Activated CD4-positive, alpha-beta T cell treated with anti-CD3 and anti-CD28 coated beads for 1 hour (primary cell): ENCODE data around the gene GPSM3.
"Not testable (repeated sequence)": the region's sequence is repeated elsewhere in the genome, so short reads cannot be mapped to it uniquely, and the experiment has no call there.

Experiments
- DNase-seq: peaks from one replicate; pipeline ENCODE4 v3.0.0-alpha.2; 2020

GPSM3 gene

DNA sequence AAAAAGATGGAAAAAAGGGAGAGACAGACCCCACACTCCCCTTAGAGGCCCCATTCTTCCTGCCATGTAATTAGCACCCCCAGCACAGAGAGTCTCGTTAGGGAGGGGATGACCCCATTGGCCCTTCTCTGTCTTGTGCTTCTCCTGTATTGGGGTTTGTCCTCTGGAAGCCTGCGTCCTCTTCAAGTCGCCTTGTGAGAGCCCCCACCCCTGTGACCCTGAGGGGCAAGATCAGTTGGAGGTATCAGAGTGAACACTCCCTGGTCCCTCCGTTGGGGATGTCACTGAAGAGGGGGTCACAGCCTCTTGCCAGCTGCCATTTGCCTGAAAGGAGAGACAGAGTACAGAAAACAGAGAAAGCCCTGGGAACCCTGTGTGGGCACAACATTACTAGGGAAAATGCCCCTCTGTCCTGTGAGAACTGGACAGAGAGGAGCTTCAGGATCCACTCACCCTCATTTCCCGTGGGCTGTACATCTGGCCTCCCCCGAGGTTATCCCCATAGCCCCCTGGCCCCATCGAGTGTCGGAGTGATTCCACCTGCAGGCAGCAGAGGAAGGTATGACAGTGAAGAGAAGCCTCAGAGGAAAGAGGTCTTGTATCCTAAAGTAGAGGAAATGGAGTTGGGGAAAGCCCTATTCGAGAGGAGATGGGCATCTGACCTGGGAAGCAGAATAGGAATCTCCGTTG is 6.1 kb downstream of the GPSM3 start:
- not testable (repeated sequence) for DNase-seq

DNA sequence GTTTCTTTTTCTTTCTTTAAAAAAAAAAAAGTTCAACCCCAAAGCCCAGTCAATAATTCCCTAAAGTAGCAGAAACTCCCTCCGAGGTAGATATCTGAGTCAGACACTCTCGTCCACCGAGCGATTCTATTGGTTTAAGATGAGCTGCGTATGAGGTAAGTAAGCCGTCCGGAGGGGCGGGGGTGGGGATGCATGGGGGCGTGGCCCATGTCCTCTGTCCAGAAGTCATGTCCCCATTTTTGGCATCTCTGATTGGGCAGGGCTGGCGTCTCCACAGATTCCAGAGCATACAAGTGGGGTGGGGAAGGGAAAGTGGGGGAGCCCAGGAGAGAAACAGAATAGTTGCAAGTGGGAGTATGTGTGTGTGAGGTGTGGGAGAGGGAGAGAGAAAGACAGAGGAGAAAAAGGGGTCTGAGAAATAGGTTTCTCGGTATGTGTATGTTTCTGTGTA is 6.7 kb downstream of the GPSM3 start:
- not testable (repeated sequence) for DNase-seq

DNA sequence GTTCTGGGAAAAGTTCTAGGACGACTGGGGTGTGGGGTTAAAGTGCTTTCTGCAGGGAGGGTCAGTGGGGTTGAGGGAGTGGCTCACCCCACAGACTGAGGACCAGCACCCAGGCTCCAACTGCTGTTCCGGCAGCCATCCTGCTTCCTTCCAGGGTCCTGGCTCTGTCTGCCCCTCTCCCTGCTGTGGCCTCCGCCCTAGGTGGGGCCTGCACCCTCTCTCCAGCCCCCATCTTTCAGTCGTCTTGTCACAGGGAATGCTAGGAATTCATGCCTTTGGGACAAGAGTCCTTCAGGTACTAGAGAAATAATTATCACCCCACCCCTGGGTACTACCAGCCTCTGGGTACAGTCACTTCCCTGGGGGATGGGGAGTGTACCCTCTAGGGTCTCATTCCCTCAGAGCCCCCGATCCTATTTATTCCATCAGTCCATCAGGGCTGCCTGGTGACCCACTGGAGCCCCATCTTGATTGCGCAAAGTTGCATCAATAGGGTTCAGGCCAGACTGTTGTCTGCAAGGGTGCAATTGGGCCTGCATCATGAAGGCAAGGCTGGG is 8.3 kb downstream of the GPSM3 start, which contains the start of gene AGER:
AGER (minus strand) TSS at position 170 of the 557 bp plus-strand sequence; CDS start at position 139, 31 bp downstream.
- DNase-seq = no peak

DNA sequence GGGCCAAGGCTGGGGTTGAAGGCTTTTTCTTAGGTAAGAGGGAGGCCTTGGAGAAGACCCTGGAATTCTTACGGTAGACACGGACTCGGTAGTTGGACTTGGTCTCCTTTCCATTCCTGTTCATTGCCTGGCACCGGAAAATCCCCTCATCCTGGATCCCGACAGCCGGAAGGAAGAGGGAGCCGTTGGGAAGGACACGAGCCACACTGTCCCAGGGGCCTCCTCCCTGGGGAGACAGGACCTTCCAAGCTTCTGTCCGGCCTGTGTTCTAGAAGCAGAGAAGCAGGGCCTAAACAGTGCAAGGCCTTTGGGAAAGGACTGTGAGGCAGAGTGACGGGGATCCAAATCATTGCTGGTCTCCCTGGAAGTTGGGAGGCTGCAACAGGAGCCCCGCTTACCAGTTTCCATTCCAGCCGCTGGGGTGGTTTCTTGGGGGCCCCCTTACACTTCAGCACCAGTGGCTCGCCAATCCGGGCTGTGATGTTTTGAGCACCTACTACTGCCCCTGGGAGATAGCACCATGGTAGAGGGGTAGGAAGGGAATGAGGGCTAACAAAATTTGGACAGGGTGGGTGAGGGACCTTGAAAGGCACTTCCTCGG is 8.9 kb downstream of the GPSM3 start:
- DNase-seq = no peak

DNA sequence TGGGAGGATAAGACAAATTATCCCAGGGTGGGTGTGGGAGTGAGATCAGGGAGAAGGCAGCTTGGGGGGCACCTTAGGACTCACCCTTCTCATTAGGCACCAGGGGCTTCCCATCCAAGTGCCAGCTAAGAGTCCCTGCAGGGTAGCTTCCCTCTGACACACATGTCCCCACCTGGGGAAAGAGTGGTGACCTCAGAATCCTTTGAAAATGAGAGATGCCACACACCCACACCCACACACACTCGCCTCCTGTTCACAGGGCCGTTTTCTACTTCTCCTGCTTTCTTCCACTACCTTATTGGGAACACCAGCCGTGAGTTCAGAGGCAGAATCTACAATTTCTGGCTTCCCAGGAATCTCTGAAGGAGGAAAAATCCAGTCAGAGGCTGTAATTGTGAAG is 9.4 kb downstream of the GPSM3 start:
- no peak for DNase-seq

DNA sequence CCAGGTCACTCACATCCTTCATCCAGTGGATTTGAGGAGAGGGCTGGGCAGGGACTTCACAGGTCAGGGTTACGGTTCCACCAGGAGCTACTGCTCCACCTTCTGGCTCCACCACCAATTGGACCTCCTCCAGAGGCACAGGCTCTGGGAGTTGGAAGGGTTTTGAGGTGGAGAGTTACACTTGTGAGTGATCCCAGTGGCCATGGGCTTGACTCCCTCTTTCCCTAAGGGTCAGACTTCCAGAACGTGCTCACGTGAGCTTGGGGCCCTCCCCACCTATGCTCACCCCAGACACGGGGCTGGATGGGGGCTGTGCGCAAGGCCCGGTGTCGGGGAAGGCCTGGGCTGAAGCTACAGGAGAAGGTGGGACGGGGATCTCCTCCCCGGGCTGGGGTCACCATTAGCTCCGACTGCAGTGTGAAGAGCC is 9.9 kb downstream of the GPSM3 start:
- DNase-seq = no peak

DNA sequence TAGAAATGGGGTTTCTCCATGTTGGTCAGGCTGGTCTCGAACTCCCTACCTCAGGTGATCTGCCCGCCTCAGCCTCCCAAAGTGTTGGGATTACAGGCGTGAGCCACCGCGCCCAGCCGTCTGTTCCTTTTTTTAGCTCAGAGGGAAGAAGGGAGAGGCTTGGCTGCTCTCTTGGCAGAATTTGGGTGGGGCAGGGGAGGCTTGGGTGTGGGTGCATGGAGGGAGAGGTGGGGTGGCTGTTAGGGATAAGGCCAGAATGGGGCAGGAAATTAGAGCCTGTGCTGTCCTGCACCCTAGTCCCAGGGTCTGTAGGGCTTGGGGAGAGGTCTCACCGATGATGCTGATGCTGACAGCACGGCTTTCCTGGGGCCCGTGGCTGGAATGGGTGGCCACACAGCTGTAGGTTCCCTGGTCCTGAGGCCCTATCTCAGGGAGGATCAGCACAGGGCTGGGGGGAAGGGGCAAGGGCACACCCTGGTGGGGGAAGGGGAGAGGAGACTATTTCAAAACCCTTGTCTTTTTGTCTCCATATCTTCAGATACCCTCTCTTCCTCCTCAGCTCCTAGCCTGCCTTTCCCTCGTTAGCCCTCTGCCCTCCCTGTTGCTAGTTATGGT is 10.4 kb downstream of the GPSM3 start:
- DNase-seq = no peak

DNA sequence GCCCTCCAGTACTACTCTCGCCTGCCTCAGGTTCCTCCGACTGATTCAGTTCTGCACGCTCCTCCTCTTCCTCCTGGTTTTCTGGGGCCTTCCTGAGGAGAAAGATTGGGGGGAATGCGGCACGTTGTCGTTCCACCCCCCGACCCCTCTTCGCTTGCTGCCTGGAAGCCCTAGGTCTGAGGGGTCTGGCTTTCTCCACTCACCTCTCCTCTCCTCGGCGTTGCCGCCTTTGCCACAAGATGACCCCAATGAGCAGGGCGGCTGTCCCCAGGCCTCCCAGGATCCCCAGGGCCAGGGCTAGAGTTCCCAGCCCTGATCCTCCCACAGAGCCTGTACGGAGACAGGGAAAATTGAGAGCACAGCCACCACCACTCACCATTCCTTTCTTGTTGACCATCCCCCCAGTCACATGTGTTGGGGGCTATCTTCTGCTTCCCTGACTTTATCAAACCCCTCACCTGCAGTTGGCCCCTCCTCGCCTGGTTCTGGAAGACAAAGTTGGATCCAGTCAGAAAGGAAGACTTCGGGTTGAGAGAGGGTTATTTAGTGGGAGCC is 11.2 kb downstream of the GPSM3 start:
- DNase-seq = no peak

DNA sequence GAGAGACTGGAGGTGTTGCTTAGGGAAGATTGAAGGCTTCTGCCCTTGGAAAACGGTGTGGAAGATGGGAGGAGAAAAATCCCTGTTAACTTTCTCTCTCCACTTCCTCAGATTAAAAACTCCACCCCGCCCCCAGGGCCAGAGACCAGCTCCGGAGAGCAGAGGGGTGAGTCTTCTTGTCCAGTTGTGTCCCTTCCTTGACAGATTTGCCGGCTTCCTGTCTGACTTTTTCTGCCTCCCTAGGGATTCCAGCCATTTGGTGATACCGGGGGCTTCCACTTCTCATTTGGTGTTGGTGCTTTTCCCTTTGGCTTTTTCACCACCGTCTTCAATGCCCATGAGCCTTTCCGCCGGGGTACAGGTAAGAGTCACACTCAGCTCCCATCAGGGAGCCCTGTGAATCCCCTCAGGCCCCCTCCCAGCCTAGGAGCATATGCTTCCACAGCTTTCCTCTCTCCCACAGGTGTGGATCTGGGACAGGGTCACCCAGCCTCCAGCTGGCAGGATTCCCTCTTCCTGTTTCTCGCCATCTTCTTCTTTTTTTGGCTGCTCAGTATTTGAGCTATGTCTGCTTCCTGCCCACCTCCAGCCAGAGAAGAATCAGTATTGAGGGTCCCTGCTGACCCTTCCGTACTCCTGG is 12.6 kb downstream of the GPSM3 start:
- DNase-seq = no peak

DNA sequence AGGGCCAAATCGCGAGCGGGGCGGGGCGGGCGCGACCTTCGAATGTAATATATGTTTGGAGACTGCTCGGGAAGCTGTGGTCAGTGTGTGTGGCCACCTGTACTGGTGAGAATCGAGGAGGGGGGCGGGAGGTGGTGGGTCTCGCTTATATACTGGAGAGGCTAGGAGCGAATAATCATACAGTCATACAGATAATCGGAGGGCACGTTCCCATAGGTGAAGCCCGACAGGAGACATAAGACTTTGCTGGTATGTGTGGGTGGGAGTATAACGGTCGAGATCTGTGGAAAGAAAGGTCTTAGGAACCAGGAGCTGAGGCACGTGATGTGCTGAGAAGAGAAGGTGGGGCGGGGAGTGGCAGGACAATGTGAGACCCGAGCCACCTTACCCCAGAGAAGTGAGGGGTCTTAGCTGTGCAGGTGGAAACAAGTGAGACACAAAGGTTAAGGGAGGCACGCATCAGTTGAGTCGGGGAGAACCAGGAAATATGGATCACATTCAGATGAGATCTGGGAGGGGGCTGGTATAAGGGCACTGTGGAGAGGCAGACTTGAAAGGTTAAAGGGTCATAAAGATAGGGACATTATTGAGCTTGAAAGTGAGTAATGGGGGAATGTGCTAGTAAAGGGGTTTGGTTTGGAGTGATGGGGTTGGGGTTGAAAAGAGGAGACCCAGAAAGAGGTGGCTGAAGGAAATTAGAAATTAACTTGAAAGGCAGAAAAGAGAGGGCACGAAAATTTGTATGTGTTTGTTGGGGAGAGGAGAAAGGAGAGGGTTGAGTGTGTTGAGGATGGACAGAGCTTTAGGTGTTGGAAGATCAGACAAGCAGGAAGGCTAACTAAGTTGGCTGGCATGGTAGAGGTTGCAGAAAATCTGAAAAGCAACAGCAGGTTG is 13.6 kb downstream of the GPSM3 start:
- no peak for DNase-seq

DNA sequence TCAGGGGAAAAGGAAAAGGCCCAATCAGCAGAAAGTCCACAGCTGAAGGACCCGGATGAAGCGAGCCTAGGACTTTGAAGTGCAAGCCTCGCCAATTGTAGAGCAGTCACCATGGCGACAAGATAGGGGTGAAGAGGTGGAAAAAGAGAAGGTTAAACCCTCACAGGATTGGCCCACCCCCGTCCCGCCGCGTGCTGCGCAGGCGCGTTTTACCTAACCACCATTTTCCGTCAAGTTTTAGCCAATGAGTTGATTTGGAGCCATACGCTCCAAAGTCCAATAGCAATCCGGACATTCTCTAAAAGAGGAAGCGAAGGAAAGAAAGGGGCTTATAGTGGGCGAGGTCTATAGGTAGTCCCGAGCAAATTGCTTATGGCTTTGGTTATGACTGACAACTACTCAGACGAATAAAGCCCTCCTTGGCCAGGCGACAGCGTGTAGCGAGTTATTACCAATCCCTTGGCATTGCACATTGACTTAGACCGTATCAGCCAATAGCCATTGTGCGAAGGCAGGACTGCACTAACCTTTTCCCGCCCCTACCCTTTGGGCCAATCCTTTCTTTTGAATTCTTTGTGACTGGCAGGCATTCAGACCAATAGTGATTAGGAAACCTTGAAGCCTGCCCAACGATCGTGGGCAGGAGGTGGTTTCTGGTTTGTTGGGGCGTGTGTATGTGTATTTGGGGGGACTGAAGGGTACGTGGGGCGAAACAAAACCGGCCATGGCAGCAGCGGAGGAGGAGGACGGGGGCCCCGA is 14.5 kb downstream of the GPSM3 start, which contains the start of gene RNF5:
RNF5 (plus strand) TSS at position 618 of the 759 bp plus-strand sequence; CDS start at position 725, 107 bp downstream.
- peak; percentile 87 for DNase-seq

DNA sequence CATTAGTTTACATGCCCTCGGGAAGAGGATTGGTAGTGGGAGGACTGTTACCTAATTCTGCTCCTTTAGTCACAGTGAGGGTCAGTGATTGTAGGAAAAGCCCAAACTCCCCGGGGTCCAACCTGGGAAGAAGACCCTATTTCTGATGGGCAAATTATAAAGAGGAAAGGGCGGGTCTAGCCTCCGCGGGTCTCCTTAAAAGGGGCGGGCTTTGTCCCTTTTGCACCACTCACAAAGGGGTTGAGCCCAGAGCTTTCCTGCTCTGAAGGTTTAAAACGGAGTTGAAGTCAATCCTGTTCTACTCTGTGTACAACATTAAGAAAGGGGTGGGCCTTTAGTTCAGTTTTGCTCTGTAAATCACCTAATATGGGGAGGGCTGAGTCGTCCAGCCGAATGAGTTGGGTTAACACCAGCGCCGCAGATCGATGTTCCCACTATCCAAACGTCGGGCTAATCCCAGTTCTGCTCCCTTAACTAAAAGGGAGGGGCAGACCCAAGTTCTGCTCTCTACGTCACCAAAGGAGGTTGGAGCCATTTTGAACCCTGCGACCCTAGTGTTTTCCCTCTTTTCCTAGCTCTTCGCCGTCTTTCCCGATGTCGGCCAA is 15.2 kb downstream of the GPSM3 start:
- DNase-seq = no peak

DNA sequence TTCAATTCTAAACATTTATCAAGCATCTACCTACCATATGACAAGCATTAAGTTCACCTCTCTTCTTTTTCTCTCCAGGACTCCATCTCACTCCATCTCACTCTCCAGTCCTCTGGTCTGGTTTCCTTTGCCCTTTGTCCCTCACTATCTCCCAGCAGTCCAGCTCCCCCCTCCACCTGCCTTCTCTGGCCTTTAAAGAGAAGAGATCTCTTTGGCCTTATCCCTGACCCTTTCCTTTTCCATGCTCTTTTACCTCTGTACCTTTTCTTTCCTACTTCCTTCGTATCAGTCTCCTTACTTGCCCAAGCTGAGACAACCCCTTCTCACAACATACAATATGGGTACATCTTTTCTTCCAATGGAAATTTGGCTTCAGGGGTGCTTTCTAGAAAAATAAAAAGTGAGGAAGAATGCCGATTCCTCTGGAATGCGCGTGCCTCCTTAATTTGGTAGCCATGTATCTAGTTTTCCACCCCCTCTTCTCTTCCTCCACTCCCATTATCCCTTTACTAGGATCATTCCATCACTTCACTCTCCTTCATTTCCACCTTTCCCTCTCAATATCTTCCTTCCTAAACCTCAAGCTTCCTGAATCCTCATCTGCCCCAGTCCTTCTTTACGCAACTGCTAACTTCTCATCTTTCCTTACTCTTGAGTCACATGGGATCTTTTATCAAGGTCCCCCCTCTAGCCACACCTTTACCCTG is 15.8 kb downstream of the GPSM3 start:
- no peak for DNase-seq

DNA sequence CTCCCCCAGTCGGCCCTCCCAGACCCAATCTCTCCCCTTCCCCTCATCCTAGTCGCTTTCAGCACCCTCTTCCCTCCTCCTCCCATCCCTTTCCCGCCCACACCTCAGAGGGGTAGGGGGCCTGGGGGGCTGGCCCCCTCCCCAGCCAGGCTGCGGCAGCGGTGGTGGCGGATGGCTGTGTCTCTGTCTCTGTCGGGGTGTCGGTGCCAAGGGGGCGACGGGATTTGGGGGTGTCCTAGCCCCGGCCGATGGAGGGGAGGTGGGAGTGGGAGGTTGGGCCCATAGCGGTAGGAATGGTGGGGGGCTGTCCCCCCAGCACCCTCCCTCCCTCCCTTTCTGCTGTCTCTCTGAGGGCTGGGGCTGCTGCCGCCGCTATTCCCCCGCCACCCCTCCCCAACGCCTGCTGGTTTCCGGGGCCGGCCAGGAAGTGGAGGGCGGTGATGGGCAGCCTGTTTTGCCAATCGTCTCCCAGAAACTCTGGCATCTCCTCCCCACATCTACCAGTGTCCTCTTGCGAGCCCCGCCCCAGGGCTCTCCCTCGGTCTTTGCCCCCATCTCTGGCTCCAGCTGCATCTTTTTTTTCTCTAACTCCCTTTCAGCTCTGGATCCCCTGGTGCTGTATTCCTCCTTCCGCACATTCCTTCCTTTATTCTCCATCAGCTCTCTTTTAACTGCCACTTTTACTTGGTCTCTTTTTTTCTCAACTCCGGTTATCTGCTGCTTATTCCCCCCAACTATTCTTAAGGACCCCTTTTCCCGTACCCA is 16.6 kb downstream of the GPSM3 start, which contains the start of gene AGPAT1:
AGPAT1 (minus strand) TSS at position 374 of the 765 bp plus-strand sequence. CDS start 4,588 bp downstream, outside the sequence.
- DNase-seq = peak; percentile 92

DNA sequence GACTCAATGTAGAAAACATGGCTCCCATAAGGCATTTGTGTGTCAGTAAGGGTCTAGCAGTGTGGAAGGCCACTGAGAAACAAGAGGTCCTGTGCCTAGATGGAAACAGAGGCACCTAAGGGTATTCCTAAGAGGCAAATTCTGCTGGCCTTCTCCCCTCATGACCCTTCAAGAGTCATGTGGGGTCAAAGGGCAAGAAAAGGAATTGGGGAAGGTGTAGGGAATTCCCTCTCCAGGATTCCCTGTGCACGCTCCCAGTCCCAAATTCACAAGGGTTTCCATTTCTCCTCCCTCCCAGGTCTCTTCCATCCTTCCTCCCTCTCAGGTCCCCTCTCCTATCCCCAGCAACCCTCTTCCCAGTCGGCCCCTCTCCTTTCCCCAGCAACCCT is 17.1 kb downstream of the GPSM3 start:
- DNase-seq = no peak

DNA sequence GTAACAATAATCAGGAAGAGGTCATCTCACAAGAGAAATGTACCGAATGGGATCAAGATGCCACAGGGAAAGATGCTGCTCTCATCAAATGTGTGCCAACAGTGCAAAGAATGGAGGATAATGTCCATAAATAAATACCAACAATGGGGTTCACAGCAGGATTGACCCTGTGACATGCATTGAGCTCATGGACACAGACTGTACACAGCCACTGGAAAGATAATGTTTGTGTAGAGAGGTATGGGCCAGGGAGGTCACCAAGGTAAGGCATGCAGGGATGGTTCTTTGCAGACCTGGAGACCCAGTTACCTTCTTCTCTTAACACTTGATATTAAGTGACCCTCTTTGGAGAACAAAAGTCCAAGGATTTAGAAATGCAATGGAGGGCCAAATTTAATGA is 18.0 kb downstream of the GPSM3 start:
- DNase-seq = no peak

DNA sequence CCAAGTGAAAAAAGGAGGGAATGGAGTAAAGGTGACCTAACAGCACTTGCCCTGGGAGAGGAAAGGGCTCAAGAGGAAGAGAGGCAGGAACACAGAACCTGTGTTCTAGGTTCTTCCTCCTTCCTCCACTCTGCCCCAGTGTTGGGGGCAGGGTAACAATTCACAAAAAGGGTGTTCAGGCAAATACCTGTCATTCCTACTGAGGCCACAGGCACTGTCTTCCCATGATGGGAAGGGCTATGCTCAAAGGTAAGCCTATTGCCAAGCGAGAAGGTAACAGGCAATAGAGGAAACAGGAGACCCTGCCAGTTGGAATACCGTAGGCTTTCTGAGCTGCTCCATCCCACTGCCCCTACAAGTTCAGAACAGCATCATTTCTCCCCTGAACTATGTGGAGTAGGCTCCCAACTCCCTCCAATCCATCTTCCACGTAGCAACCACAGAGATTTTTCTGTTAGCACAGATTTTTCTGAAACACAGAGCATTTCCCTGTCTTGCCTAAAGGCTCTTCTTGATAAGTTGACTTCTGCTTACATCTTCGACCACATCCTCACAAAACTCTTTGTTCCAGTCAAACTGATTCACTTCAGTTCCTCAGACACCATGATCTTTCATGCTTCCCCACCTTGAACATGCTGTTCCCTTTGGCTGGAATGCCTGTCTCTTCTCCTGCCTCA is 19.3 kb downstream of the GPSM3 start:
- DNase-seq = no peak

DNA sequence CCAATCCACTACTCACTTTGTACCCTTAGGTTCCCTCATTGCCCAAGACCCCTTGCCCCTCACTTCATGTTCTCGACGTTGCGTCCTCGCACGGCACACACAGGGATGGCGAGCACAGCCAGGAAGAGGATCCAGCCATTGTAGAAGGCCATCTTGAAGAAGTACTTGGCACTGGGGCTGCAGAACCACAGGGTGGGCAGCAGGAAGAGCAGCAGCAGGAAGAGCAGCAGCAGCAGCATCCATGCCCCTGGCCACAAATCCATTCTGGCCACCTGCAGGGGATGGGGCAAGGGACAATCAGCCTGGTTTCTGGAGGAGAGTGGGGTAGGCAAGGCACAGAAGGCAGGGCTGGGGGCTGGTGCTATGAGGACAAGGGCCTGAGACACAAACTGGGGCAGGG is 21.2 kb downstream of the GPSM3 start:
- DNase-seq = no peak
